Coronary artery (tissue), 2 donors: ENCODE results near the gene RANGAP1.
"Not testable (repeated sequence)": the region's sequence is repeated elsewhere in the genome, so short reads cannot be mapped to it uniquely, and the experiment has no call there.

Experiments
- DNase-seq: peaks from one replicate; pipeline ENCODE4 v3.0.0-alpha.2; 2017; ENCODE audit warnings: low spot score
- H3K27ac ChIP-seq, 2 donors: fragments of 200-600 bp; sonication (generic); one replicate each; pipeline ENCODE4 v1.5.1; 2016 to 2019
- H3K4me3 ChIP-seq: fragments of 200-600 bp; sonication (generic); 2 replicates; pipeline ENCODE4 v1.5.1; 2016; ENCODE audit warnings: mild to moderate bottlenecking, moderate library complexity
- CTCF ChIP-seq: fragments of 200-600 bp; sonication (generic); IDR thresholded peaks from one replicate; pipeline ENCODE4 v1.5.1; 2019; ENCODE audit warnings: antibody characterized with exemption

The RANGAP1 gene

DNA sequence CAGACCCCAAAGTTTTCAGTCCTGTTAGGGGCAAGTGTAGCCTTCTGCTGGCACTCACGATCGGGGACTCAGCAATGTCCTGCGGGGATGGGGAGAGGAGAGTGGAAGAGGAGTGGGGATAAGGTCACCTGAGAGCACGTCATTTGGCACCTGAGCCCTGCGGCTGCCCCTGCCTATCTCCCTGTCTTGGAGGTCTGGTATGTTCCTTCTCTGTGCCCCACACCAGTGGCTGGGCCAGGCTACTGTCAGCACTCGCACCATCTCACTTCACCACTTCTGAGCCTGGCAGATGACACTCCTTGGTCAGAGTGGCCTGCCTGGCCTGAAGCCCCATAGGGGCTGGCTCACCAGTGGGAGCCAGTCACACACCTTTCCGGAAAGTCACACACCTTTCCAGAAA lies 25.1 kb downstream of the RANGAP1 start:
- Histone ChIP-seq H3K27ac (no peak overlapping the region), H3K4me3 (no peak overlapping the region)
- TF ChIP-seq CTCF: no peak
- DNase-seq: no peak

DNA sequence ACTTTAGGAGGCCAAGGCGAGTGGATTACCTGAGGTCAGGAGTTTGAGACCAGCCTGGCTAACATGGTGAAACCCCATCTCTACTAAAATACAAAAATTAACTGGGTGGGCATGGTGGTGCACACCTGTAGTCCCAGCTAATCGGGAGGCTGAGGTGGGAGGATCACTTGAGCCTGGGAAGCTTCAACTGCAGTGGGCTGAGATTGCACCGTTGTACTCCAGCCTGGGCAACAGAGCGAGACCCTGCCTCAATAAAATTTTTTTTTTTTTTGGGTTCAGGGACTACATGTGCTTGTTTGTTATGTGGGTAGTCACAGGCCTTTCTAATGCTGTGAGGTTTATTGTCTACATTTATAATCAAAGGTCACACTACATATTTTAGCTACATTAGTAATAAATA lies 26.2 kb downstream of the RANGAP1 start:
- not testable (repeated sequence) for H3K27ac ChIP-seq, DNase-seq

GRCh38 chr22:41257696-41258095 lies 28.3 kb downstream of the RANGAP1 start:
- no peak for TF ChIP-seq CTCF
- Histone ChIP-seq H3K4me3 (no peak overlapping the region), H3K27ac (no peak overlapping the region)
- no peak for DNase-seq

More for the DNA sequence above, 26.2 kb downstream of the RANGAP1 start:
- H3K4me3 ChIP-seq: not testable (repeated sequence)

DNA sequence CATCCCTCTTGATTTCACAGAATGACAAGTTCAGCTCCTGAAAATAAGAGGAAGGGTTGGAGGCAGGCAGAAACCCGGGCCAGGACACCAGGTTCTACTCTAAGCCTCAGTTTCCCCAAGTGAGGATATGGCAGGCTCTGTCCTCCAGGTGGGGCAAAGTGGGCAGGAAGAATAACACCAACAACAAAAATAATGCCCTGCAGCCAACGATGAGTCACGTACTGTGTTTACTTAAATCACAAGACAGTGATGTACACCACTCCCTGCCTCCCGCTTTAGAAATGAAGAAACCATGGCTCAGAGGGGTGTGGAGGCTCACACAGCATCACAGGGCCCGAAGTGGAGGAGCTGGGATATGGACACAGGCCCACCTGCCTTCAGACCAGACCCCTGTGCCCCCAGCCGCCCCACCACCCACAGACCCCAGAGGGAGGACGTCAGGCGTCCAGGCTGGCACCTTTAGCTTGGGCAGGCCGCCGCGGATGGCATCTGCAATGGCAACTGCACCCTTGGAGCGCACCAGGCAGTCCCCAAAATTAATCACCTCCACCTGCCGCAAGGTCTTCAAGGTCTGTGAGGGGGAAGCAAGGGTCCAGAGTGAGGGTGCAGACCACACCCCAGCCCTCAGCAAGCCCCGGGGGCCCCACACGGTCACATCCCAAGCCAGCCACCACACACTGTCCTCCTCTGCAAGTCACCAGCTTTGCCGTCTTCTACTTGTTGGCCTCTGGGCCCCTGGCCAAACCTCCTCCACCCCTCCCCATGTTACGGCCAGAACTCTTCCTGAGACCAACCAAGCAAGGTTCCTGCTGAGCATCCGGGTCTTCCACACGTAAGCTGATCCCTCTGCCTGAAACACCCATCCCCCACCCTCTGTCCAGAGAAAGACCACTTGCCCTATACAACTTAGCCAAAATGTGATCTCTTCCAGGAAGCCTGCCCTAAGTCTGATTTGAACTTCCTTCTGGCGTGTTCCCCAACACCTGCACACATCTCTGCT lies 29.4 kb downstream of the RANGAP1 start:
- TF ChIP-seq CTCF: no peak
- Histone ChIP-seq H3K4me3 (no peak overlapping the region), H3K27ac (no peak overlapping the region)
- DNase-seq: no peak

DNA sequence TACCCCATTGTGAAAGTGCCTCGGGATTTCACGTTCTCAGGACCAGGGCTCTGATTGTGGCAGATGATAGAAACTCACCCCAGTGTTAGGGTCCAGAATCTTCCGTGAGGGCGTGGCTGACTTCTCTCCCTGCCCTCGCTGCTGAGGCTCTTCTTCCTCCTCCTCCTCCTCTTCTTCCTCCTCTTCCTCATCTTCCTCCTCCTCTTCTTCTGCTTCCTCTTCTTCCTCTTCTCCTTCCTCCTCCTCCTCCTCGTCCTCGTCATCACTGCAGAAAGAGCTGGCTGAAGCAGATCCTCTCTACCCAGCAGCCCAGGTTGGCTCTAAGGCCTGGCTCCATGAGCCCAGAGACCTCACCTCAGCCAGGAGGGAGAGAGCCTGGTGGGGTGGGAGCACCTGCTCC lies 31.8 kb downstream of the RANGAP1 start:
- DNase-seq: no peak
- Histone ChIP-seq H3K27ac (no peak overlapping the region), H3K4me3 (no peak overlapping the region)
- no peak for TF ChIP-seq CTCF

DNA sequence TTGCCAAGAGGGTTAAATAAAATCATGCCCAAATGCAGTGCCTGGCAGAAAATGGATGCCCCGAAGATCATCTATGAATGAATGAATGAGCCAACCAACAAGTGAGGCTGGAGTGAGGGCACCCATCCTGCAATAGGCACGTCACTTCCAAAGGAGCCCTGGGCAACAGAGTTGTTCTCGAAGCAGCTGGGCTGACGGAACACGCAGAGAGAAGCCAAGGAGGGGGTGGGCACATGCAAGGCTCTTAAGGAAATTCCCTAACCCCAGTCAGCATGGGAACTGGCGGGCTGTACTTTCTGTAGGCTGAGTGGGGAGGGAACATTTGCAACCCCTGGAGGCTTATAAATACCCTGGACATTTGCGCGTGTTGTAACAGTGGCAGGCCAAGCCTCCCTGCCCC lies 33.6 kb downstream of the RANGAP1 start:
- TF ChIP-seq CTCF: no peak
- Histone ChIP-seq H3K27ac (no peak overlapping the region), H3K4me3 (no peak overlapping the region)
- no peak for DNase-seq

- Histone ChIP-seq H3K27ac (no peak overlapping the region), H3K4me3 (no peak overlapping the region)
- TF ChIP-seq CTCF: no peak
- no peak for DNase-seq
Observed at GRCh38 chr22:41250127-41250526, 35.9 kb downstream of the RANGAP1 start.
